Nephron (organoid): ENCODE data around the gene SSH2.
A peak's percentile ranks its signal among the peaks of the same experiment; 100 is the strongest.

Experiments used
- H3K27ac Mint-ChIP-seq, 3 experiments: 2 replicates each; pipeline ENCODE4 v1.8.0; 2020; ENCODE audit warnings: mixed read lengths in 3 of 3, mild to moderate bottlenecking in 2 of 3, moderate library complexity in 1 of 3
- H3K27me3 Mint-ChIP-seq: 2 replicates; pipeline ENCODE4 v1.8.0; 2021; ENCODE audit warnings: low read depth, mild to moderate bottlenecking, moderate library complexity, mixed read lengths
- H3K36me3 Mint-ChIP-seq: 2 replicates; pipeline ENCODE4 v1.8.0; 2020; ENCODE audit warnings: low read depth, mixed read lengths
- H3K4me1 Mint-ChIP-seq: 2 replicates; pipeline ENCODE4 v1.8.0; 2020; ENCODE audit warnings: mixed read lengths
- H3K4me3 Mint-ChIP-seq, 3 experiments: 2 replicates each; pipeline ENCODE4 v1.8.0; 2020; ENCODE audit warnings: mild to moderate bottlenecking in 3 of 3, mixed read lengths in 3 of 3, moderate library complexity in 2 of 3
- H3K9me3 Mint-ChIP-seq: 2 replicates; pipeline ENCODE4 v1.8.0; 2020; ENCODE audit warnings: mixed read lengths
- TF ChIP-seq, protein P1 (sequence below), 3 experiments: fragments of 200-600 bp; sonication (generic); IDR thresholded peaks; one replicate each; pipeline ENCODE4 v1.5.0; 2021; ENCODE audit warnings: antibody characterized with exemption in 3 of 3; ENCODE audit not compliant: unreplicated experiment in 3 of 3

Gene SSH2

DNA sequence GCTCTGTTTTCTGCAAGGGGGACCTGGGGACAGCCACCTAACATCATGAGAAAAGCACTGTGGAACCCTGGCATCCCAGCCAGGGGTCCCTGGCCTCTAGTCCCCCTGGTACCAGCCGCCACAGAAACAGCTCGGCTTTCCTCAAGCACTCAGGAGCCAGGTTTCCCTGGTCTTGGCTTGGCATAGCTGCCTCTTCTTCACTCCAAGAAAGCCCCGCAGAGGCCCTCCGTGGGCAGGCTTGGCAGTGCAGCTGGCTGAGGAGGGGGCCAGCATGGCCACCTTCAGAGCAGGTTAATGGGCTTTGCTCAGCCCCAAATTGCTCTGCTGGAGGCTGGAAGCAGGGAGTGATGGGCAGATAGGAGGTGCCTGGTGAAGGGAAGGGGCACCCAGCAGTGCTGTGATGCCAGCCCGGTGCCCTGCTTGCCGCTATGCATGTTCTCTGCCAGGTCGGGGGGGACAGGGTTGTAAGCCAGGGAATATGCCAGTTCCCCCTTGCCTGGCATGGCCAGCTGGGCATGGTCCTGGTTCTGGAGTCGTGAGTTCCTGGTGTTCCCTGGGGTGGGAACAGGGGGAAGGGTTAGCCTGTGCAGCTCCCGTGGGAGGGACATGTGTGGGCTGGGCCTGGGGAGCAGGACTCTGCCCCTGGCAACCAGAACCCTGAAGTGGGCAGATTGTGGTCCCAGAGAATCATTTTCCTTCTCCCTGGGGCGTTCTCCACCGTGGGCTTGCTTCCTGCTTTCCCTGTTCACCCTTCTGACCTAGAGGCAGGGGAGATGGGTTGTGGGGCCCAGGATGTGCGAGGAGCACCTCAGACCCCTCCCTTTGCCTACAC is 333.9 kb downstream of the SSH2 start:
- TF ChIP-seq, protein P1, sequence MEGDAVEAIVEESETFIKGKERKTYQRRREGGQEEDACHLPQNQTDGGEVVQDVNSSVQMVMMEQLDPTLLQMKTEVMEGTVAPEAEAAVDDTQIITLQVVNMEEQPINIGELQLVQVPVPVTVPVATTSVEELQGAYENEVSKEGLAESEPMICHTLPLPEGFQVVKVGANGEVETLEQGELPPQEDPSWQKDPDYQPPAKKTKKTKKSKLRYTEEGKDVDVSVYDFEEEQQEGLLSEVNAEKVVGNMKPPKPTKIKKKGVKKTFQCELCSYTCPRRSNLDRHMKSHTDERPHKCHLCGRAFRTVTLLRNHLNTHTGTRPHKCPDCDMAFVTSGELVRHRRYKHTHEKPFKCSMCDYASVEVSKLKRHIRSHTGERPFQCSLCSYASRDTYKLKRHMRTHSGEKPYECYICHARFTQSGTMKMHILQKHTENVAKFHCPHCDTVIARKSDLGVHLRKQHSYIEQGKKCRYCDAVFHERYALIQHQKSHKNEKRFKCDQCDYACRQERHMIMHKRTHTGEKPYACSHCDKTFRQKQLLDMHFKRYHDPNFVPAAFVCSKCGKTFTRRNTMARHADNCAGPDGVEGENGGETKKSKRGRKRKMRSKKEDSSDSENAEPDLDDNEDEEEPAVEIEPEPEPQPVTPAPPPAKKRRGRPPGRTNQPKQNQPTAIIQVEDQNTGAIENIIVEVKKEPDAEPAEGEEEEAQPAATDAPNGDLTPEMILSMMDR (IDR thresholded peaks at IDR 0.05; ENCODE audit: unreplicated experiment in 3 of 3) = no peak
- Mint-ChIP-seq H3K9me3 (no peaks in the 10 kb centered on the region), H3K27me3 (peaks cover 9% of the 10 kb centered on the region), H3K27ac (peak overlapping the region in 1 of 3 experiments; percentile 71), H3K4me1 (peaks cover 46% of the 10 kb centered on the region), H3K4me3 (peak overlapping the region in 1 of 3 experiments; percentile 5), H3K36me3 (no peaks in the 10 kb centered on the region)

DNA sequence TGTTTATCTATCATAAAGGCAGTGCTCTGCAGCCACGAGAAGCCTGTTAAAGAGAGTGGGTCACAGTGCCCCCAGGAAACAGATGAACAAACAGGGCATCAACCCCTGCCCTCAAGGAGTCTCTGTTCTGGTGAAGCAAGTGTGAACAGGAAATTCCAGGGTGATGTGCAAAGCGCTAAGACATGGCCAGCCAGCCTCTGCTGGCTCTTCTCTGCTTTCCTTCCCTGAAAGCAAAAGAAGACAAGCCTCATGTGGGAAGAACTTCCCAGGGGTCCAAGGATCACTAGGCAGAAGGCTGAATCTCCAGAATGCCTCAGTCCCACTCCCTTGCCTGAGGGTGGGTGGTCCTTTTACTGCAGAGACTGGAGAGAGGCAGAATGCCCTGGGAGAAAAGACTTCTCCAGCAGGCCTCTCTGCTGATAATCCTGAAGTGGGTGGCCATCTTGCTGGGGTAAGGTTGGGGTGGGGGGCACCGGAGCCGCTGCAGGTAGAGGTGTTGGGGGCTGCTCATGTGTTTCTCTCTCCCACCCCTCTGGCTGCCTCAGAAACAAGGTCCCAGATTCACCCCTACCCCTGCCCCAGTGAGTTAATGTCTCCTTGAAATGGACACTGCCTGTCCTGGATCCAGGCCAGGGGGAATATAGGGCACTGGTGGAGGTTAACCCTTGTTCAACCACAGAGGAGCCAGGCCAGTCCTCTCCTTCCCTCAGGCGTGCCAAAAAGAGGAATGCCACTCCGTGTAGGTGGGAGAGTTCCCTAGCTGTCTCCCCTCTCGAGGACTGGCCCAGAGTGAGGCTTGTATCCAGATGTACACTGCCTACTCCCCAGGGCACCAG is 334.7 kb downstream of the SSH2 start:
- Mint-ChIP-seq H3K4me3 (peak overlapping the region; percentile 82 to 85 (median 85)), H3K27me3 (peaks cover 8% of the 10 kb centered on the region), H3K27ac (peak overlapping the region in 2 of 3 experiments; percentile 43 to 44), H3K36me3 (no peaks in the 10 kb centered on the region), H3K9me3 (no peaks in the 10 kb centered on the region), H3K4me1 (peaks cover 50% of the 10 kb centered on the region)
- TF ChIP-seq, protein P1 (IDR thresholded peaks at IDR 0.05; ENCODE audit: unreplicated experiment in 3 of 3) = no peak

DNA sequence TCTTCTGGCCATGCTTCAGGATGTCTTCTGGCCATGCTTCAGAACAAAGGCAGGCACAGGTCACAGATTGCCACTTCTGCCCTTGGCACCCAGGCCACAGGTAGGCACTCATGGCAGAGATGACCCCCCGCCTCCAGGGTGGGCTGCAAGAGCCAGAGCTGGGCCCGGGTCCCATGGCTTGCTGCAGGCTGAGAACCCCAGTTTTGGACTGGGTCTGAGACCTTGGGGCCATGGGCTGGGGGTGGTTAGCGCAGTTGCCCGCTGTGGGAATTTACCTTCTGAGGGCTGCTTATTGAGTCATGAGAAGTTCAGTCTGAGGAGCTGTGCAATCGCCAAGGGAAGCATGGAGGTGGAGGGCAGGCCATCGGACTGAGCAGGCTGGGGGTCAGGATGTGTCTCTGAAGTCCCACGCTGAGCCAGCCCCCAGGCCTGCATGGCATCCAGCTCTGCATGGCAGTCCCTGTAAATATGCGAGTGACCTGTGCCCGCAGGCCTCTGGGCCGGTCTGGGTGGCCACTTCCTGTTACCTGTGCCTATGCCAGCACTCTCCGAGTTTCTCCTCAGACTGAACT is 335.4 kb downstream of the SSH2 start:
- H3K27me3 Mint-ChIP-seq = peaks cover 8% of the 10 kb centered on the region
- no peaks in the 10 kb centered on the region for H3K9me3 Mint-ChIP-seq
- no peaks in the 10 kb centered on the region for H3K36me3 Mint-ChIP-seq
- H3K4me3 Mint-ChIP-seq = peak overlapping the region; percentile 82 to 85 (median 85)
- TF ChIP-seq, protein P1 (IDR thresholded peaks at IDR 0.05; ENCODE audit: unreplicated experiment in 3 of 3) = no peak
- H3K27ac Mint-ChIP-seq = peak overlapping the region in 2 of 3 experiments; percentile 43 to 44
- peaks cover 55% of the 10 kb centered on the region for H3K4me1 Mint-ChIP-seq

DNA sequence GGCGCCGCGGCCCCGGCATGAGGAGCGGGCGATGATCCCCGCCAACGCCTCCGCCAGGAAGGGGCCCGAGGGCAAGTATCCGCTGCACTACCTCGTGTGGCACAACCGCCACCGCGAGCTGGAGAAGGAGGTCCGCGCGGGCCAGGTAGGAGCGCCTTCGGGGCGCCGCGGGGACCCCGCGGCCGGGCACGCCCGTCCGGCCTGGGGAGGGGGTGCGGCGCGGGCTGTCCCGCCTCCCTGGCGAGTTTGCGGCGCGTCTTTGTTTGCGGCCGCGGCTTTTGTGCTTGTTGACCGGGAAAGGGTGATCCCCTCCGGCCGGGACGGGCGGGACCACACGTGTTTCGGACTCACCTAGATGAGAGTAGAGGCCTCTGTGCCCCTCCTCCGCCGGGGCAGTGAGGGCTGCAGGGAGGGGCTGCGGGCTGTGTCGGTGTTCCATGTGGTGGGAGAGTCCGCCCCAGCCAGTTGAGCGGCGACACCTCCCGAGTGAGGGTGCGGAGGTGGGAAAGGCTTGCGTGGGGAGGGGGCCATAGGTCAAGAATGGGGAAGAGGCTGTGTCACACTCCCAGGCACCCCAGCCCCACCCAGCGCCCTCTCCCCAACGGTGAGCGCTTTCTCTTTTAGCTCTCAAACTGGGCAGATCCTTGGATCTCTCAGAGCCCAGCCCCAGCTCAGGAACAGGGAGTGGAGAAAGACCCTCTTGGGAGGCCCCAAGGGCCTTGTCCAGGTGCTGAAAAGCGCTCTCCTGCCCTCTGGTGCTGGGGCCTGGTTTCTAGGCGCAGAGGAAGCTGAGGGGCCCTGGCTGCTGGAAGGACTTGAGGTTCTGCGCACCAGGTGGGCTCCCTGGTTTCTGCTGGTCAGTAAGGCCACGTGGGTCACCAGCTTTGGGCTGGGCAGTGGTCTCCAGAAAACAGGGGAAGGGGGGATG is 336.2 kb downstream of the SSH2 start:
- Mint-ChIP-seq H3K27ac (no peak overlapping the region), H3K9me3 (no peaks in the 10 kb centered on the region)

More for the DNA sequence above, 336.2 kb downstream of the SSH2 start:
- peaks cover 48% of the 10 kb centered on the region for H3K4me1 Mint-ChIP-seq
- H3K4me3 Mint-ChIP-seq = peak overlapping the region; percentile 82 to 85 (median 85)
- no peaks in the 10 kb centered on the region for H3K36me3 Mint-ChIP-seq
- peaks cover 2% of the 10 kb centered on the region for H3K27me3 Mint-ChIP-seq
- TF ChIP-seq, protein P1 (IDR thresholded peaks at IDR 0.05; ENCODE audit: unreplicated experiment in 3 of 3) = no peak
